HepG2 (cell line): Measurements from ENCODE around the gene OPRM1. TPM values are rescaled to one million over a fixed set of nuclear protein-coding genes. Genes with fewer than 3 reads are reported as not detected.

Experiments
- ATAC-seq: fragments of 200-7000 bp; cut with Tn5 transposase; 3 replicates; pipeline ENCODE4 v1.9.1; 2020; ENCODE audit warnings: mild to moderate bottlenecking, moderate library complexity
- BruUV-seq: library from RNA; stranded (reverse); fragments of 400-500 nt; replicated peaks from 2 replicates; lab custom pipeline; 2021; lab: Mats Ljungman, UMichigan
- CTCF ChIA-PET: fragments of 300-600 bp; formaldehyde crosslinking; extraction: SDS; loops from one replicate; lab custom pipeline; 2021; ENCODE audit warnings: low total read pairs, inconsistent platforms, low intra/inter-chr PET ratio; lab: Yijun Ruan, JAX
- POLR2A ChIA-PET: fragments of 350-600 bp; sonication (Branson Sonifier 250); formaldehyde crosslinking; loops from one replicate; lab custom pipeline; 2020; ENCODE audit warnings: antibody characterized with exemption, inconsistent platforms; lab: Yijun Ruan, JAX
- DNase-seq: peaks from one replicate; pipeline ENCODE4 v3.0.0-alpha.2; 2015; ENCODE audit warnings: low spot score
- FAIRE-seq: peaks from 3 replicates; lab custom pipeline; 2011; peaks lifted over from hg19 to GRCh38; lab: Jason Lieb, UNC
- H2AFZ ChIP-seq: one replicate; pipeline ENCODE4 v1.6.1; 2011; ENCODE audit warnings: low read length, inconsistent platforms
- H3K27ac ChIP-seq: fragments of 300-600 bp; 3 replicates; pipeline ENCODE4 v1.8.0; 2011; ENCODE audit warnings: mixed run types, mild to moderate bottlenecking, mixed read lengths, low read length, inconsistent platforms; ENCODE audit not compliant: insufficient read depth; ENCODE audit errors: extremely low read length
- H3K27me3 ChIP-seq, 2 experiments: fragments of 200-600 bp in 1 of 2; 2 replicates in 1 of 2; 3 replicates in 1 of 2; pipeline versions ENCODE4 v1.6.0 to v1.8.0; 2011; ENCODE audit warnings: low read length in 2 of 2, mild to moderate bottlenecking in 2 of 2, moderate library complexity in 2 of 2, inconsistent platforms in 1 of 2; ENCODE audit not compliant: insufficient read depth in 2 of 2, control insufficient read depth in 1 of 2
- H3K36me3 ChIP-seq, 2 experiments: fragments of 200-600 bp in 1 of 2; replicated peaks in 1 of 2; 2 replicates in 1 of 2; 3 replicates in 1 of 2; pipeline versions ENCODE4 v1.5.1 to v1.8.0; 2011; ENCODE audit warnings: low read length in 2 of 2, inconsistent platforms in 1 of 2; ENCODE audit not compliant: insufficient read depth in 2 of 2, control insufficient read depth in 1 of 2
- H3K4me1 ChIP-seq: 2 replicates; pipeline ENCODE4 v1.5.1; 2012; ENCODE audit warnings: low read length, inconsistent platforms; ENCODE audit not compliant: insufficient read depth
- H3K4me2 ChIP-seq: 2 replicates; pipeline ENCODE4 v1.6.0; 2011; ENCODE audit warnings: low read depth, low read length, inconsistent platforms
- H3K4me3 ChIP-seq, 3 experiments: fragments of 200-600 bp in 1 of 3; sonication (generic), shearing (Covaris generic) in 1 of 3; replicated peaks in 1 of 3; 2 replicates each; pipeline ENCODE4 v1.5.1; 2011 to 2016; ENCODE audit warnings: low read length in 3 of 3, inconsistent platforms in 2 of 3, low read depth in 2 of 3, mild to moderate bottlenecking in 2 of 3, control low read depth in 1 of 3, mixed read lengths in 1 of 3; ENCODE audit not compliant: insufficient read depth in 1 of 3
- H3K79me2 ChIP-seq: one replicate; pipeline ENCODE4 v1.6.1; 2011; ENCODE audit warnings: low read length, inconsistent platforms; ENCODE audit not compliant: insufficient read depth
- H3K9ac ChIP-seq: 2 replicates; pipeline ENCODE4 v1.6.0; 2011; ENCODE audit warnings: mild to moderate bottlenecking, low read depth, low read length, inconsistent platforms; ENCODE audit not compliant: insufficient read depth
- H3K9me3 ChIP-seq: 2 replicates; pipeline ENCODE4 v1.5.1; 2012; ENCODE audit warnings: mild to moderate bottlenecking, low read length
- H4K20me1 ChIP-seq: 2 replicates; pipeline ENCODE4 v1.6.0; 2011; ENCODE audit warnings: inconsistent platforms, mild to moderate bottlenecking, low read length, moderate library complexity; ENCODE audit not compliant: insufficient read depth
- AHR ChIP-seq: IDR thresholded peaks from 2 replicates; pipeline ENCODE4 v1.6.1; 2018; ENCODE audit warnings: missing genetic modification reagents, missing compliant biosample characterization
- CEBPB ChIP-seq: IDR thresholded peaks from 2 replicates; pipeline ENCODE4 v1.6.1; 2011; ENCODE audit warnings: low read depth, low read length, improper control_type of control experiment, borderline replicate concordance
- MAF1 ChIP-seq: sonication (generic); formaldehyde crosslinking; IDR thresholded peaks from 2 replicates; pipeline ENCODE4 v1.5.0; 2020; ENCODE audit warnings: missing genetic modification reagents, borderline replicate concordance
- MIER3 ChIP-seq: IDR thresholded peaks from 2 replicates; pipeline ENCODE4 v1.6.1; 2016; ENCODE audit warnings: missing compliant biosample characterization, borderline replicate concordance
- NKX3-1 ChIP-seq: sonication (generic); formaldehyde crosslinking; IDR thresholded peaks from 2 replicates; pipeline ENCODE4 v1.5.0; 2020; ENCODE audit warnings: missing genetic modification reagents
- POLR2AphosphoS5 ChIP-seq: IDR thresholded peaks from 2 replicates; pipeline ENCODE4 v1.6.1; 2012; ENCODE audit warnings: low read depth, low read length
- WIZ ChIP-seq: sonication (generic); formaldehyde crosslinking; IDR thresholded peaks from 2 replicates; pipeline ENCODE4 v1.5.1; 2020; ENCODE audit warnings: mild to moderate bottlenecking, missing genetic modification reagents
- ZNF644 ChIP-seq: IDR thresholded peaks from 2 replicates; pipeline ENCODE4 v1.6.1; 2016; ENCODE audit warnings: low read depth
- WGBS: methylation state at CpG from one replicate; pipeline ENCODE4 v1.1.6; 2017; ENCODE audit warnings: low lambda C conversion rate; 5-methylcytosine and 5-hydroxymethylcytosine counted together
- in situ Hi-C: cut with HindIII; loops from 2 replicates; pipeline ENCODE4 v1.10.0; 2017; ENCODE audit warnings: low pct_unique_long_range_greater_than_20kb; ENCODE audit not compliant: extremely low pct_ligation_motif_present
- intact Hi-C: fragments of 100-400 bp; cut with micrococcal nuclease; formaldehyde crosslinking; loops from one replicate; pipeline ENCODE4 v1.10.0; 2022; ENCODE audit not compliant: unreplicated experiment
- polyA plus RNA-seq, 8 experiments: library from polyadenylated mRNA; depleted of rRNA in 3 of 8; stranded (reverse) in 7 of 8; unstranded in 1 of 8; fragments of >200 nt; fragmentation: Illumina TruSeq in 4 of 8; extraction: Trizol in 4 of 8; gene quantifications; 2 replicates each; pipeline versions ENCODE4 v1.2.1 to v1.2.3, GENCODE V29; 2011 to 2016; ENCODE audit warnings: low read depth in 4 of 8, missing spikeins in 1 of 8, mixed read lengths in 1 of 8; ENCODE audit not compliant: insufficient read depth in 1 of 8
- total RNA-seq, 5 experiments: library from RNA; depleted of rRNA; stranded (reverse); fragments of >200 nt; fragmentation: Illumina TruSeq; extraction: Trizol; gene quantifications; 2 replicates each; pipeline ENCODE4 v1.2.3, GENCODE V29; 2016; ENCODE audit warnings: low read depth in 1 of 5
- TF ChIP-seq, protein P1 (sequence below): conservative IDR thresholded peaks from 2 replicates; pipeline ENCODE4 v1.6.1; 2018; ENCODE audit warnings: missing genetic modification reagents
- TF ChIP-seq, protein P2 (sequence below): sonication (generic); formaldehyde crosslinking; IDR thresholded peaks from 2 replicates; pipeline ENCODE4 v1.4.0; 2020; ENCODE audit warnings: mild to moderate bottlenecking, missing genetic modification reagents
- TF ChIP-seq, protein P3 (sequence below): sonication (generic); formaldehyde crosslinking; IDR thresholded peaks from 2 replicates; pipeline ENCODE4 v1.5.0; 2020; ENCODE audit warnings: missing genetic modification reagents

OPRM1 gene
- total and polyA plus RNA-seq, 2 of the 13 experiments (the other 11 are each of a cell fraction or from before 2014, with no cell fraction given) = not detected

- Histone ChIP-seq H3K36me3 (no peaks in the 10 kb centered on the region), H3K9me3 (no peaks in the 10 kb centered on the region), H3K79me2 (no peaks in the 10 kb centered on the region), H3K27me3 (peaks cover 0 to 10% of the 10 kb centered on the region in 2 experiments; a peak in 1 of 5 replicates), H4K20me1 (no peaks in the 10 kb centered on the region), H3K9ac (no peak overlapping the region), H3K4me1 (no peaks in the 10 kb centered on the region), H3K4me2 (no peak overlapping the region), H3K4me3 (no peak overlapping the region), H2AFZ (no peak overlapping the region), H3K27ac (no peak overlapping the region)
- in situ Hi-C loops = no loop called here
- WGBS = 3% methylated on average over 1 of the region's 1 CpG
- intact Hi-C loops = no loop called here
- no peak for DNase-seq
- no peak for FAIRE-seq
- ATAC-seq = no peak
- ChIA-PET POLR2A (no interaction called here), CTCF (no interaction called here)
- no peak for TF ChIP-seq ZNF644
- no peak for TF ChIP-seq MIER3 (CRISPR knock-in tag)
- no peak for TF ChIP-seq CEBPB
- TF ChIP-seq AHR = no peak
- TF ChIP-seq, protein P1, sequence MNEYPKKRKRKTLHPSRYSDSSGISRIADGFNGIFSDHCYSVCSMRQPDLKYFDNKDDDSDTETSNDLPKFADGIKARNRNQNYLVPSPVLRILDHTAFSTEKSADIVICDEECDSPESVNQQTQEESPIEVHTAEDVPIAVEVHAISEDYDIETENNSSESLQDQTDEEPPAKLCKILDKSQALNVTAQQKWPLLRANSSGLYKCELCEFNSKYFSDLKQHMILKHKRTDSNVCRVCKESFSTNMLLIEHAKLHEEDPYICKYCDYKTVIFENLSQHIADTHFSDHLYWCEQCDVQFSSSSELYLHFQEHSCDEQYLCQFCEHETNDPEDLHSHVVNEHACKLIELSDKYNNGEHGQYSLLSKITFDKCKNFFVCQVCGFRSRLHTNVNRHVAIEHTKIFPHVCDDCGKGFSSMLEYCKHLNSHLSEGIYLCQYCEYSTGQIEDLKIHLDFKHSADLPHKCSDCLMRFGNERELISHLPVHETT (CRISPR knock-in tag) = no peak
- no peak for TF ChIP-seq MAF1 (CRISPR knock-in tag)
- TF ChIP-seq, protein P2, sequence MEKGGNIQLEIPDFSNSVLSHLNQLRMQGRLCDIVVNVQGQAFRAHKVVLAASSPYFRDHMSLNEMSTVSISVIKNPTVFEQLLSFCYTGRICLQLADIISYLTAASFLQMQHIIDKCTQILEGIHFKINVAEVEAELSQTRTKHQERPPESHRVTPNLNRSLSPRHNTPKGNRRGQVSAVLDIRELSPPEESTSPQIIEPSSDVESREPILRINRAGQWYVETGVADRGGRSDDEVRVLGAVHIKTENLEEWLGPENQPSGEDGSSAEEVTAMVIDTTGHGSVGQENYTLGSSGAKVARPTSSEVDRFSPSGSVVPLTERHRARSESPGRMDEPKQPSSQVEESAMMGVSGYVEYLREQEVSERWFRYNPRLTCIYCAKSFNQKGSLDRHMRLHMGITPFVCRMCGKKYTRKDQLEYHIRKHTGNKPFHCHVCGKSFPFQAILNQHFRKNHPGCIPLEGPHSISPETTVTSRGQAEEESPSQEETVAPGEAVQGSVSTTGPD (CRISPR knock-in tag) = no peak
- no peak for TF ChIP-seq POLR2AphosphoS5
- no peak for TF ChIP-seq WIZ (CRISPR knock-in tag)
- TF ChIP-seq, protein P3, sequence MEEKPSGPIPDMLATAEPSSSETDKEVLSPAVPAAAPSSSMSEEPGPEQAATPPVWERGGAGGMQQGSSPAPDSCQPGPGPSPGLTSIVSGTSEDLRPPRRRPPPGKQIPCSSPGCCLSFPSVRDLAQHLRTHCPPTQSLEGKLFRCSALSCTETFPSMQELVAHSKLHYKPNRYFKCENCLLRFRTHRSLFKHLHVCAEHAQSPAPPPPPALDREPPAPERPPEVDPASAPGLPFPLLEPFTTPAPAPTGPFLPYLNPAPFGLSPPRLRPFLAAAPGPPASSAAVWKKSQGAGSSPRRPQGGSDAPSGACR = no peak
- no peak for TF ChIP-seq NKX3-1
- no TSS peak for BruUV-seq
These were observed 72.0 kb downstream of the OPRM1 start for GRCh38 chr6:154111025-154111424.
